H1 (cell line): Measurements from ENCODE around the gene FOXC2. TPM values are rescaled to one million over a fixed set of nuclear protein-coding genes. Genes with fewer than 3 reads are reported as not detected.

Source experiments
- CEBPB ChIP-seq: IDR thresholded peaks from 2 replicates; pipeline ENCODE4 v1.6.1; 2012; ENCODE audit warnings: low read depth, low read length
- EGR1 ChIP-seq: IDR thresholded peaks from 2 replicates; pipeline ENCODE4 v1.6.1; 2011; ENCODE audit warnings: low read depth, low read length, borderline replicate concordance
- EP300 ChIP-seq, 2 experiments: IDR thresholded peaks; 1 replicate in 1 of 2; 2 replicates in 1 of 2; pipeline ENCODE4 v1.6.1; 2011 to 2012; ENCODE audit warnings: low read depth in 2 of 2, low read length in 2 of 2, mild to moderate bottlenecking in 2 of 2, borderline replicate concordance in 1 of 2, inconsistent platforms in 1 of 2, moderate library complexity in 1 of 2
- EZH2 ChIP-seq: fragments of 200-600 bp; sonication (generic); IDR thresholded peaks from 2 replicates; pipeline ENCODE4 v1.7.1; 2012; ENCODE audit warnings: low read depth, mild to moderate bottlenecking, moderate library complexity, low read length, inconsistent platforms; ENCODE audit not compliant: severe bottlenecking
- POU5F1 ChIP-seq: IDR thresholded peaks from 2 replicates; pipeline ENCODE4 v1.6.1; 2011; ENCODE audit warnings: low read depth, mild to moderate bottlenecking, low read length, moderate library complexity
- RAD21 ChIP-seq, 2 experiments: IDR thresholded peaks in 1 of 2; conservative IDR thresholded peaks in 1 of 2; 2 replicates each; pipeline ENCODE4 v1.6.1; 2011; ENCODE audit warnings: low read depth in 2 of 2, low read length in 2 of 2, improper control_type of control experiment in 1 of 2, inconsistent platforms in 1 of 2, mild to moderate bottlenecking in 1 of 2, moderate library complexity in 1 of 2
- RFX5 ChIP-seq: IDR thresholded peaks from 2 replicates; pipeline ENCODE4 v1.6.1; 2011; ENCODE audit warnings: low read depth, low read length, improper control_type of control experiment, borderline replicate concordance
- RXRA ChIP-seq: IDR thresholded peaks from 2 replicates; pipeline ENCODE4 v1.6.1; 2011; ENCODE audit warnings: low read depth, mild to moderate bottlenecking, low read length, moderate library complexity; ENCODE audit not compliant: insufficient read depth
- TCF12 ChIP-seq: IDR thresholded peaks from 2 replicates; pipeline ENCODE4 v1.6.1; 2011; ENCODE audit warnings: low read depth, mild to moderate bottlenecking, low read length
- YY1 ChIP-seq: IDR thresholded peaks from 2 replicates; pipeline ENCODE4 v1.6.1; 2011; ENCODE audit warnings: low read depth, mild to moderate bottlenecking, low read length
- ZNF274 ChIP-seq: IDR thresholded peaks from 2 replicates; pipeline ENCODE4 v1.7.0; 2012; ENCODE audit warnings: low read length, borderline replicate concordance; ENCODE audit errors: extremely low read depth
- polyA plus RNA-seq, 7 experiments: library from polyadenylated mRNA; depleted of rRNA in 3 of 7; stranded (reverse) in 5 of 7; unstranded in 2 of 7; fragments of >200 nt in 5 of 7; fragments of 200-250 nt in 2 of 7; gene quantifications; 1 replicate in 5 of 7; 2 replicates in 1 of 7; 4 replicates in 1 of 7; pipeline versions ENCODE4 v1.2.1 to v1.2.3, GENCODE V29; 2011 to 2013; ENCODE audit warnings: missing spikeins in 2 of 7, mixed read lengths in 2 of 7
- total RNA-seq: library from RNA; stranded (reverse); fragmentation: NEBNext Ultra II Directional; extraction: Animal tissue kit (Norgen Biotek cat#: 25700); gene quantifications from 2 replicates; pipeline ENCODE4 v1.2.1, GENCODE V29; 2021
- TF ChIP-seq, protein P1 (sequence below): IDR thresholded peaks from 2 replicates; pipeline ENCODE4 v1.6.1; 2011; ENCODE audit warnings: low read depth, mild to moderate bottlenecking, low read length; ENCODE audit not compliant: insufficient read depth
- TF ChIP-seq, protein P2 (sequence below): IDR thresholded peaks from 2 replicates; pipeline ENCODE4 v1.6.1; 2012; ENCODE audit warnings: inconsistent platforms

FOXC2 gene
- total and polyA plus RNA-seq, 2 of the 8 experiments (the other 6 are each of a cell fraction or from before 2014, with no cell fraction given): 0.09 TPM; not detected in 1

DNA sequence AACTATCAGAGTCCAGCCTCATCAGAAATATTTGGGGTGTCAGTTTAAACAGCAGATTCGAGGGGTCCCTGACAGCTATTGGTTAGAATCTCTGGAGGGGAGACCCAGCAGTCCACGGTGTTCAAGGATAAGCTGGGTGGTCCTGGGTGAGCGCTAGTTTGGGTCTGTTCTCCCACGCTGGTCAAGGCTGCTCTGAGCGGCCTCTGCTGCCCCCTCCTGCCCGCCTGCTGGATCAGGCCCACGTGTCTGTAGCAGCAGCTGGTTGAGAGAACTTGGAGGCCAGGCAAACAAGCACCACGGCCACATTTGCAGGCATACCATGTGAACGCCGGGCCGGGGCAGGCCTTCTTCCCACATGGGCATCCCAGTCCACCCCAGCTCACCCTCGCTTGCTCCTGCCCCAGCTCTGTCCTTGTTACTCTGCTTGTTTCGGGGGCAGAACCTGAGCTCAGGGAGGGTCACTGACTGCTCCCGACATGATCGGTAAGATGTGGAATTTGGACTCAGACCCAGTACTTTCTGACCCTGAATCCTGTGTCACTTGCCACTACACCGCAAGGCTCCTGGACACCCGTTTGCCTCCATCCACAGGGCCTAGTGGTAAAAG lies 48.9 kb upstream of the FOXC2 start (continued):
- TF ChIP-seq, protein P1, sequence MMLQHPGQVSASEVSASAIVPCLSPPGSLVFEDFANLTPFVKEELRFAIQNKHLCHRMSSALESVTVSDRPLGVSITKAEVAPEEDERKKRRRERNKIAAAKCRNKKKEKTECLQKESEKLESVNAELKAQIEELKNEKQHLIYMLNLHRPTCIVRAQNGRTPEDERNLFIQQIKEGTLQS: peak; percentile 60
- TF ChIP-seq EP300 (IDR thresholded peaks at IDR 0.05; ENCODE audit: borderline replicate concordance in 1 of 2, low read depth in 2 of 2, low read length in 2 of 2) (no peak), CEBPB (no peak), RXRA (no peak), TCF12 (0 out of 2 replicates have a peak, but pooled peaks have one; percentile 12), RFX5 (no peak), POU5F1 (no peak), EZH2 (no peak), YY1 (no peak), EGR1 (no peak), ZNF274 (no peak), RAD21 (IDR thresholded peaks at IDR 0.05 in 1 of 2, conservative IDR thresholded peaks at IDR 0.05 in 1 of 2; ENCODE audit: low read depth in 2 of 2, low read length in 2 of 2) (peak; percentile 93 to 94)
- TF ChIP-seq, protein P2, sequence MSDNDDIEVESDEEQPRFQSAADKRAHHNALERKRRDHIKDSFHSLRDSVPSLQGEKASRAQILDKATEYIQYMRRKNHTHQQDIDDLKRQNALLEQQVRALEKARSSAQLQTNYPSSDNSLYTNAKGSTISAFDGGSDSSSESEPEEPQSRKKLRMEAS: peak; percentile 96
